Measurements from ENCODE around the gene CNTN4.

Gene CNTN4

GRCh38 chr3:2266606-2267005 is 167.9 kb downstream of the CNTN4 start:
- DNase-seq (ENCODE audit: low spot score): no peak

- no peak for DNase-seq (ENCODE audit: low spot score)
Measured at GRCh38 chr3:2268779-2269178, 170.1 kb downstream of the CNTN4 start.

GRCh38 chr3:2274526-2274925 is 175.9 kb downstream of the CNTN4 start:
- DNase-seq (ENCODE audit: low spot score): no peak

- no peak for DNase-seq (ENCODE audit: low spot score)
Measured at GRCh38 chr3:2283818-2284217, 185.2 kb downstream of the CNTN4 start.

GRCh38 chr3:2300938-2301337 is 202.3 kb downstream of the CNTN4 start:
- DNase-seq (ENCODE audit: low spot score): no peak

GRCh38 chr3:2301361-2301760 is 202.7 kb downstream of the CNTN4 start:
- DNase-seq (ENCODE audit: low spot score): no peak

GRCh38 chr3:2303566-2303965 is 204.9 kb downstream of the CNTN4 start:
- no peak for DNase-seq (ENCODE audit: low spot score)

- no peak for DNase-seq (ENCODE audit: low spot score)
Measured at GRCh38 chr3:2311022-2311421, 212.4 kb downstream of the CNTN4 start.

- DNase-seq (ENCODE audit: low spot score): no peak
Measured at GRCh38 chr3:2317521-2317920, 218.9 kb downstream of the CNTN4 start.

- DNase-seq (ENCODE audit: low spot score): no peak
Measured at GRCh38 chr3:2334921-2335320, 236.3 kb downstream of the CNTN4 start.

- no peak for DNase-seq (ENCODE audit: low spot score)
Measured at GRCh38 chr3:2343031-2343682, 244.5 kb downstream of the CNTN4 start.

- DNase-seq (ENCODE audit: low spot score): no peak
Measured at GRCh38 chr3:2352134-2352762, 253.6 kb downstream of the CNTN4 start.

- no peak for DNase-seq (ENCODE audit: low spot score)
Measured at GRCh38 chr3:2354702-2355101, 256.0 kb downstream of the CNTN4 start.

GRCh38 chr3:2356298-2356950 is 257.8 kb downstream of the CNTN4 start:
- DNase-seq (ENCODE audit: low spot score): no peak

GRCh38 chr3:2360815-2361214 is 262.1 kb downstream of the CNTN4 start:
- no peak for DNase-seq (ENCODE audit: low spot score)

GRCh38 chr3:2362122-2362521 is 263.5 kb downstream of the CNTN4 start:
- DNase-seq (ENCODE audit: low spot score): no peak

GRCh38 chr3:2363854-2364253 is 265.2 kb downstream of the CNTN4 start:
- DNase-seq (ENCODE audit: low spot score): no peak

GRCh38 chr3:2370317-2370716 is 271.7 kb downstream of the CNTN4 start:
- no peak for DNase-seq (ENCODE audit: low spot score)

- no peak for DNase-seq (ENCODE audit: low spot score)
Measured at GRCh38 chr3:2372306-2372705, 273.6 kb downstream of the CNTN4 start.

- no peak for DNase-seq (ENCODE audit: low spot score)
Measured at GRCh38 chr3:2375376-2375775, 276.7 kb downstream of the CNTN4 start.

- DNase-seq (ENCODE audit: low spot score): no peak
Measured at GRCh38 chr3:2377281-2377680, 278.6 kb downstream of the CNTN4 start.

GRCh38 chr3:2390926-2391532 is 292.4 kb downstream of the CNTN4 start:
- DNase-seq (ENCODE audit: low spot score): no peak

GRCh38 chr3:2391896-2392295 is 293.2 kb downstream of the CNTN4 start:
- no peak for DNase-seq (ENCODE audit: low spot score)
